K562 (cell line): ENCODE results near the gene MAP4K1. TPM values are rescaled to one million over a fixed set of nuclear protein-coding genes. Genes with fewer than 3 reads are reported as not detected.

Experiments
- HIVEP1 ChIP-seq: fragments of 250-450 bp; sonication (Bioruptor Pico); IDR thresholded peaks from 2 replicates; pipeline ENCODE4 v1.4.0; 2020; ENCODE audit warnings: mild to moderate bottlenecking
- JUNB ChIP-seq: fragments of 450-650 bp; formaldehyde crosslinking; conservative IDR thresholded peaks from 2 replicates; pipeline ENCODE4 v1.4.0; 2020; ENCODE audit warnings: mild to moderate bottlenecking
- JUND ChIP-seq, 2 experiments: IDR thresholded peaks; 2 replicates in 1 of 2; 3 replicates in 1 of 2; pipeline ENCODE4 v1.6.1; 2011; ENCODE audit warnings: borderline replicate concordance in 2 of 2, low read depth in 2 of 2, low read length in 2 of 2, improper control_type of control experiment in 1 of 2, missing biosample characterization in 1 of 2, missing genetic modification characterization in 1 of 2, missing genetic modification reagents in 1 of 2
- SIN3B ChIP-seq: fragments of 450-650 bp; IDR thresholded peaks from 2 replicates; pipeline ENCODE4 v1.6.1; 2017; ENCODE audit warnings: low read depth, mild to moderate bottlenecking, moderate library complexity
- TRIM24 ChIP-seq, 2 experiments: fragments of 450-650 bp; IDR thresholded peaks; 2 replicates each; pipeline ENCODE4 v1.6.1; 2016
- ZNF165 ChIP-seq: fragments of 250-450 bp; sonication (Bioruptor Pico); IDR thresholded peaks from 2 replicates; pipeline ENCODE4 v1.4.0; 2020; ENCODE audit warnings: borderline replicate concordance
- polyA plus RNA-seq, 8 experiments: library from polyadenylated mRNA; depleted of rRNA in 4 of 8; stranded (reverse) in 5 of 8; unstranded in 3 of 8; fragments of >200 nt; fragmentation: Nextera tagmentation in 2 of 8; fragmentation: Illumina TruSeq in 1 of 8; extraction: Ambion mirVana in 2 of 8; extraction: Trizol in 1 of 8; gene quantifications; 2 replicates each; pipeline versions ENCODE4 v1.2.1 to v1.2.3, GENCODE V29; 2011 to 2014; ENCODE audit warnings: inconsistent platforms in 1 of 8, missing spikeins in 1 of 8
- total RNA-seq, 7 experiments: library from RNA; depleted of rRNA in 6 of 7; stranded (reverse); fragments of >200 nt in 6 of 7; fragmentation: Illumina TruSeq in 2 of 7; extraction: Trizol in 2 of 7; gene quantifications; 2 replicates each; pipeline versions ENCODE4 v1.2.1 to v1.2.3, GENCODE V29; 2011 to 2021; ENCODE audit warnings: low replicate concordance in 1 of 7
- TF ChIP-seq, protein P1 (sequence below): fragments of 450-650 bp; IDR thresholded peaks from 2 replicates; pipeline ENCODE4 v1.6.1; 2017; ENCODE audit warnings: antibody characterized with exemption
- TF ChIP-seq, protein P2 (sequence below), 2 experiments: fragments of 200-800 bp in 1 of 2; sonication (Bioruptor generic) in 1 of 2; sonication (generic) in 1 of 2; formaldehyde crosslinking in 1 of 2; IDR thresholded peaks in 1 of 2; conservative IDR thresholded peaks in 1 of 2; 2 replicates each; pipeline versions ENCODE4 v1.5.0 to v1.6.1; 2016 to 2020; ENCODE audit warnings: missing compliant biosample characterization in 1 of 2, missing genetic modification characterization in 1 of 2, missing genetic modification reagents in 1 of 2
- TF ChIP-seq, protein P3 (sequence below): fragments of 450-650 bp; IDR thresholded peaks from 2 replicates; pipeline ENCODE4 v1.6.1; 2016; ENCODE audit warnings: antibody characterized with exemption
- TF ChIP-seq, protein P4 (sequence below): fragments of 450-650 bp; IDR thresholded peaks from 2 replicates; pipeline ENCODE4 v1.6.1; 2016; ENCODE audit warnings: mild to moderate bottlenecking, moderate library complexity

MAP4K1 gene
- total and polyA plus RNA-seq, 9 of the 15 experiments (the other 6 are each of a cell fraction or from before 2014, with no cell fraction given), result 0.14 to 3.2 (median 0.73) TPM; not detected in 1

DNA sequence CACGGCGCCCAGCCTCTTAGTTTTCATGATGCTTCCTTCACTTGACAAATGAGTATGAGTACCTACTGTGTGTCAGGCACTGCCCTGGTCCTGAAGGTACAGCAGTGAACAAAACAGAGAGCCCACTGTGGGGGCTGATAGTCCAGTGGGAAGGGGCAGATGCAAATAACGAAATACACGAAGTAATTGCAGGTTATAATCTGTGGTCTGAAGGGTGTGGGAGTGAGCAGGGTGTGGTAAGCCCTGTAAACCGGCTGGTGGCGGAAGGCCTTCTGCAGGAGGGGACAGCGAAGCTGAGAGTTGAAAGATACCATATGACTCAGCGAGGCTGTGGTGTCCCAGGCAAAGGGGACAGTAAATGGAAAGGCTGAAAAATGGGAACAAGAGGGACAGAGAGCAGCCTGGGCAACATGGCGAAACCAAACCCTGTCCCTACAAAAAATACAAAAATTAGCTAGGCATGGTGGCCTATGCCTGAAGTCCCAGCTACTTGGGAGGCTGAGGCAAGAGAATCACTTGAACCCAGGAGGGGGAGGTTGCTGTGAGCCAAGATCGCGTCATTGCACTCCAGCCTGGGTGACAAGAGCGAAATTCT, 60.5 kb downstream of the MAP4K1 start (continued):
- TF ChIP-seq, protein P1, sequence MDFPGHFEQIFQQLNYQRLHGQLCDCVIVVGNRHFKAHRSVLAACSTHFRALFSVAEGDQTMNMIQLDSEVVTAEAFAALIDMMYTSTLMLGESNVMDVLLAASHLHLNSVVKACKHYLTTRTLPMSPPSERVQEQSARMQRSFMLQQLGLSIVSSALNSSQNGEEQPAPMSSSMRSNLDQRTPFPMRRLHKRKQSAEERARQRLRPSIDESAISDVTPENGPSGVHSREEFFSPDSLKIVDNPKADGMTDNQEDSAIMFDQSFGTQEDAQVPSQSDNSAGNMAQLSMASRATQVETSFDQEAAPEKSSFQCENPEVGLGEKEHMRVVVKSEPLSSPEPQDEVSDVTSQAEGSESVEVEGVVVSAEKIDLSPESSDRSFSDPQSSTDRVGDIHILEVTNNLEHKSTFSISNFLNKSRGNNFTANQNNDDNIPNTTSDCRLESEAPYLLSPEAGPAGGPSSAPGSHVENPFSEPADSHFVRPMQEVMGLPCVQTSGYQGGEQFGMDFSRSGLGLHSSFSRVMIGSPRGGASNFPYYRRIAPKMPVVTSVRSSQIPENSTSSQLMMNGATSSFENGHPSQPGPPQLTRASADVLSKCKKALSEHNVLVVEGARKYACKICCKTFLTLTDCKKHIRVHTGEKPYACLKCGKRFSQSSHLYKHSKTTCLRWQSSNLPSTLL, result no peak
- peak in 1 of 2 experiments; percentile 69; a peak in 2 of 4 replicates for TF ChIP-seq TRIM24 (IDR thresholded peaks at IDR 0.05)
- no peak for TF ChIP-seq ZNF165
- no peak for TF ChIP-seq SIN3B
- TF ChIP-seq HIVEP1, result no peak
- TF ChIP-seq, protein P2, sequence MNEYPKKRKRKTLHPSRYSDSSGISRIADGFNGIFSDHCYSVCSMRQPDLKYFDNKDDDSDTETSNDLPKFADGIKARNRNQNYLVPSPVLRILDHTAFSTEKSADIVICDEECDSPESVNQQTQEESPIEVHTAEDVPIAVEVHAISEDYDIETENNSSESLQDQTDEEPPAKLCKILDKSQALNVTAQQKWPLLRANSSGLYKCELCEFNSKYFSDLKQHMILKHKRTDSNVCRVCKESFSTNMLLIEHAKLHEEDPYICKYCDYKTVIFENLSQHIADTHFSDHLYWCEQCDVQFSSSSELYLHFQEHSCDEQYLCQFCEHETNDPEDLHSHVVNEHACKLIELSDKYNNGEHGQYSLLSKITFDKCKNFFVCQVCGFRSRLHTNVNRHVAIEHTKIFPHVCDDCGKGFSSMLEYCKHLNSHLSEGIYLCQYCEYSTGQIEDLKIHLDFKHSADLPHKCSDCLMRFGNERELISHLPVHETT (CRISPR knock-in tag; conservative IDR thresholded peaks at IDR 0.05 in 1 of 2, IDR thresholded peaks at IDR 0.05 in 1 of 2), result peak in 1 of 2 experiments; percentile 28; a peak in 1 of 4 replicates
- no peak for TF ChIP-seq JUNB
- TF ChIP-seq, protein P3, sequence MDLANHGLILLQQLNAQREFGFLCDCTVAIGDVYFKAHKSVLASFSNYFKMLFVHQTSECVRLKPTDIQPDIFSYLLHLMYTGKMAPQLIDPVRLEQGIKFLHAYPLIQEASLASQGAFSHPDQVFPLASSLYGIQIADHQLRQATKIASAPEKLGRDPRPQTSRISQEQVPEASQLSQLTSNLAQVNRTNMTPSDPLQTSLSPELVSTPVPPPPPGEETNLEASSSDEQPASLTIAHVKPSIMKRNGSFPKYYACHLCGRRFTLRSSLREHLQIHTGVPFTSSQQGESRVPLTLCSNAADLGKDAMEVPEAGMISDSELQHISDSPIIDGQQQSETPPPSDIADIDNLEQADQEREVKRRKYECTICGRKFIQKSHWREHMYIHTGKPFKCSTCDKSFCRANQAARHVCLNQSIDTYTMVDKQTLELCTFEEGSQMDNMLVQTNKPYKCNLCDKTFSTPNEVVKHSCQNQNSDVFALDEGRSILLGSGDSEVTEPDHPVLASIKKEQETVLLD, result peak; percentile 34; the same call in 1 of the 2 replicates
- TF ChIP-seq JUND (IDR thresholded peaks at IDR 0.05; ENCODE audit: borderline replicate concordance, low read depth, low read length), result peak; percentile 92
- peak; percentile 88; the same call in 2 of the 3 replicates for TF ChIP-seq JUND (tag; IDR thresholded peaks at IDR 0.05; ENCODE audit: borderline replicate concordance, low read depth, low read length)
- TF ChIP-seq, protein P4, sequence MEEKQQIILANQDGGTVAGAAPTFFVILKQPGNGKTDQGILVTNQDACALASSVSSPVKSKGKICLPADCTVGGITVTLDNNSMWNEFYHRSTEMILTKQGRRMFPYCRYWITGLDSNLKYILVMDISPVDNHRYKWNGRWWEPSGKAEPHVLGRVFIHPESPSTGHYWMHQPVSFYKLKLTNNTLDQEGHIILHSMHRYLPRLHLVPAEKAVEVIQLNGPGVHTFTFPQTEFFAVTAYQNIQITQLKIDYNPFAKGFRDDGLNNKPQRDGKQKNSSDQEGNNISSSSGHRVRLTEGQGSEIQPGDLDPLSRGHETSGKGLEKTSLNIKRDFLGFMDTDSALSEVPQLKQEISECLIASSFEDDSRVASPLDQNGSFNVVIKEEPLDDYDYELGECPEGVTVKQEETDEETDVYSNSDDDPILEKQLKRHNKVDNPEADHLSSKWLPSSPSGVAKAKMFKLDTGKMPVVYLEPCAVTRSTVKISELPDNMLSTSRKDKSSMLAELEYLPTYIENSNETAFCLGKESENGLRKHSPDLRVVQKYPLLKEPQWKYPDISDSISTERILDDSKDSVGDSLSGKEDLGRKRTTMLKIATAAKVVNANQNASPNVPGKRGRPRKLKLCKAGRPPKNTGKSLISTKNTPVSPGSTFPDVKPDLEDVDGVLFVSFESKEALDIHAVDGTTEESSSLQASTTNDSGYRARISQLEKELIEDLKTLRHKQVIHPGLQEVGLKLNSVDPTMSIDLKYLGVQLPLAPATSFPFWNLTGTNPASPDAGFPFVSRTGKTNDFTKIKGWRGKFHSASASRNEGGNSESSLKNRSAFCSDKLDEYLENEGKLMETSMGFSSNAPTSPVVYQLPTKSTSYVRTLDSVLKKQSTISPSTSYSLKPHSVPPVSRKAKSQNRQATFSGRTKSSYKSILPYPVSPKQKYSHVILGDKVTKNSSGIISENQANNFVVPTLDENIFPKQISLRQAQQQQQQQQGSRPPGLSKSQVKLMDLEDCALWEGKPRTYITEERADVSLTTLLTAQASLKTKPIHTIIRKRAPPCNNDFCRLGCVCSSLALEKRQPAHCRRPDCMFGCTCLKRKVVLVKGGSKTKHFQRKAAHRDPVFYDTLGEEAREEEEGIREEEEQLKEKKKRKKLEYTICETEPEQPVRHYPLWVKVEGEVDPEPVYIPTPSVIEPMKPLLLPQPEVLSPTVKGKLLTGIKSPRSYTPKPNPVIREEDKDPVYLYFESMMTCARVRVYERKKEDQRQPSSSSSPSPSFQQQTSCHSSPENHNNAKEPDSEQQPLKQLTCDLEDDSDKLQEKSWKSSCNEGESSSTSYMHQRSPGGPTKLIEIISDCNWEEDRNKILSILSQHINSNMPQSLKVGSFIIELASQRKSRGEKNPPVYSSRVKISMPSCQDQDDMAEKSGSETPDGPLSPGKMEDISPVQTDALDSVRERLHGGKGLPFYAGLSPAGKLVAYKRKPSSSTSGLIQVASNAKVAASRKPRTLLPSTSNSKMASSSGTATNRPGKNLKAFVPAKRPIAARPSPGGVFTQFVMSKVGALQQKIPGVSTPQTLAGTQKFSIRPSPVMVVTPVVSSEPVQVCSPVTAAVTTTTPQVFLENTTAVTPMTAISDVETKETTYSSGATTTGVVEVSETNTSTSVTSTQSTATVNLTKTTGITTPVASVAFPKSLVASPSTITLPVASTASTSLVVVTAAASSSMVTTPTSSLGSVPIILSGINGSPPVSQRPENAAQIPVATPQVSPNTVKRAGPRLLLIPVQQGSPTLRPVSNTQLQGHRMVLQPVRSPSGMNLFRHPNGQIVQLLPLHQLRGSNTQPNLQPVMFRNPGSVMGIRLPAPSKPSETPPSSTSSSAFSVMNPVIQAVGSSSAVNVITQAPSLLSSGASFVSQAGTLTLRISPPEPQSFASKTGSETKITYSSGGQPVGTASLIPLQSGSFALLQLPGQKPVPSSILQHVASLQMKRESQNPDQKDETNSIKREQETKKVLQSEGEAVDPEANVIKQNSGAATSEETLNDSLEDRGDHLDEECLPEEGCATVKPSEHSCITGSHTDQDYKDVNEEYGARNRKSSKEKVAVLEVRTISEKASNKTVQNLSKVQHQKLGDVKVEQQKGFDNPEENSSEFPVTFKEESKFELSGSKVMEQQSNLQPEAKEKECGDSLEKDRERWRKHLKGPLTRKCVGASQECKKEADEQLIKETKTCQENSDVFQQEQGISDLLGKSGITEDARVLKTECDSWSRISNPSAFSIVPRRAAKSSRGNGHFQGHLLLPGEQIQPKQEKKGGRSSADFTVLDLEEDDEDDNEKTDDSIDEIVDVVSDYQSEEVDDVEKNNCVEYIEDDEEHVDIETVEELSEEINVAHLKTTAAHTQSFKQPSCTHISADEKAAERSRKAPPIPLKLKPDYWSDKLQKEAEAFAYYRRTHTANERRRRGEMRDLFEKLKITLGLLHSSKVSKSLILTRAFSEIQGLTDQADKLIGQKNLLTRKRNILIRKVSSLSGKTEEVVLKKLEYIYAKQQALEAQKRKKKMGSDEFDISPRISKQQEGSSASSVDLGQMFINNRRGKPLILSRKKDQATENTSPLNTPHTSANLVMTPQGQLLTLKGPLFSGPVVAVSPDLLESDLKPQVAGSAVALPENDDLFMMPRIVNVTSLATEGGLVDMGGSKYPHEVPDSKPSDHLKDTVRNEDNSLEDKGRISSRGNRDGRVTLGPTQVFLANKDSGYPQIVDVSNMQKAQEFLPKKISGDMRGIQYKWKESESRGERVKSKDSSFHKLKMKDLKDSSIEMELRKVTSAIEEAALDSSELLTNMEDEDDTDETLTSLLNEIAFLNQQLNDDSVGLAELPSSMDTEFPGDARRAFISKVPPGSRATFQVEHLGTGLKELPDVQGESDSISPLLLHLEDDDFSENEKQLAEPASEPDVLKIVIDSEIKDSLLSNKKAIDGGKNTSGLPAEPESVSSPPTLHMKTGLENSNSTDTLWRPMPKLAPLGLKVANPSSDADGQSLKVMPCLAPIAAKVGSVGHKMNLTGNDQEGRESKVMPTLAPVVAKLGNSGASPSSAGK, result 0 out of 2 replicates have a peak, but pooled peaks have one; percentile 9
